ENCODE data around the gene OR2Y1.
"Not testable (repeated sequence)": the region's sequence is repeated elsewhere in the genome, so short reads cannot be mapped to it uniquely, and the experiment has no call there.

OR2Y1 gene

GRCh38 chr5:180740953-180741352 is 1.1 kb upstream of the OR2Y1 start:
- in situ Hi-C loops (cut with HindIII; ENCODE audit: low sequenced_read_pairs), result not testable (repeated sequence)

DNA sequence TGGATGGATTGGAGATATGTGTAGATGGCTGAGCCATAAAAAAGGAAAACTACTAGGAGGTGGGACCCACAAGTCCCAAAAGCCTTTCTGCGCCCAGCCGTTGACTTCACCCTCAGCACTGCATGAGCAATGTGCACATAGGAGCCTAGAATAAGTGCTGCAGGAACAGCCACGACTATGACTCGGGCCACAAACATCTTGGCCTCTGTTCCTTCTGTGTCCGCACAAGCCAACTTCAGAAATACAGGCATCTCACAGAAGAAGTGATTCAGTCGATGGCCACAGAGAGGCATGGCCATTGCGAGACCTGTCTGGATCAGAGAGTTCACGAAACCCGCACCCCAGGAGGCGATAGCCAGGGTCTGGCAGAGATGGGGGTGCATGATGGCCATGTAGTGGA is 587 bp downstream of the OR2Y1 start:
- in situ Hi-C loops (cut with HindIII; ENCODE audit: low sequenced_read_pairs), result no loop called here

GRCh38 chr5:180736536-180736935 is 3.3 kb downstream of the OR2Y1 start:
- in situ Hi-C loops (cut with HindIII; ENCODE audit: low sequenced_read_pairs), result no loop called here

DNA sequence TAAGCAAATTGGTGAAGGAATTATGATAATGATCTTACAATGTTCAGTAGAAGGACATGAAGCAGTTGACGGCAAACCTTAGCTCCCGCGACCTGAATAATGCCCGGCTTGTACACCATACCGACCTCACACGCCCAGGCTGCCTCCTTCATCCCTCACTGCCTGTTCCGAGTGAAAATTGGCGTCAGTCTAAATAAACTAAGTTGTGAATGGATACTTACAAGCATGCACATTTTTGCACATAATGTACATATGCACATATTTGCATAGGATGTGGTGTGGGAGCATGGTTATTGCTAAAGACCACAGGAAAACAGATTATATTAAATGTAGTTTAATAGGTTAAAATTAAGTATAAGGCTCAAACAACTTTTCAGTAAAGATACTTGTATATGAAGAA is 14.9 kb downstream of the OR2Y1 start:
- in situ Hi-C loops (cut with HindIII; ENCODE audit: low sequenced_read_pairs), result no loop called here

DNA sequence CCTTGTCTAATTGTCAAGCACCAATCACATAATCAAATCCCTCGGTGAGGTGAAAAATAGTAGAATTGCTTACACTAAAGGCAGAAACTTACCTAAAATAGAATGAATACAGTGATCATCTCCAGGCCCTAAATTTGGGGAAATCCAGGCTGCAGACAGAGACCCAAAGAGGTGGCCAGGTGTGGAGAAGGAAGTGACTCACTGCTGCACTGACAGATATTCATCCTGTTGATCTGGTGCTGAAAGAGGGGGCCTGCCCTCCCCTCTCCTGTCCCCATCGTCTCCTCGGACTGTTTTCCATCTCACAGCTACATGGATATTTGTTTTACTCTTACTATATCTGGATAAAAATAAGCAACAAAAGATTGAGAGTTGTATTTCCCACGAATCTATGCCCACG is 15.9 kb downstream of the OR2Y1 start:
- in situ Hi-C loops (cut with HindIII; ENCODE audit: low sequenced_read_pairs), result no loop called here

- in situ Hi-C loops (cut with HindIII; ENCODE audit: low sequenced_read_pairs), result no loop called here
Observed at GRCh38 chr5:180720486-180720885, 19.4 kb downstream of the OR2Y1 start.

DNA sequence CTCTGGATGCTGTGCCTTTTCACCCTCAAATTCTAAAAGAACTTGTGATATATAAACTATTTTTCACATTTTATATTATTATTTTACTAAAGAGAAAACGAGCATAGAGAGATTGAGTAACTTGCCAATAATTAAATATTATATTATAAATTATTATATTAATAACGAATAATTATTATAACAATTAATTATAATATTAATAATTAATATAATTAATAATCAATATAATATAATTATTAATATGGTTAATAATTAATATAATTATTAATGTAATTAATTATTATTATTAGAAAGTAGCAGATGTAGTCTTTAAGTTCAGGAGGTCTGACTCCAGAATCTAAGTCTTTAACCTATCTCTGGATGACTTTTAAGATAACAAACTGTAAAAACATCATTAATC is 20.1 kb downstream of the OR2Y1 start:
- in situ Hi-C loops (cut with HindIII; ENCODE audit: low sequenced_read_pairs), result no loop called here

- in situ Hi-C loops (cut with HindIII; ENCODE audit: low sequenced_read_pairs), result no loop called here
Observed at GRCh38 chr5:180718810-180719453, 20.9 kb downstream of the OR2Y1 start.

DNA sequence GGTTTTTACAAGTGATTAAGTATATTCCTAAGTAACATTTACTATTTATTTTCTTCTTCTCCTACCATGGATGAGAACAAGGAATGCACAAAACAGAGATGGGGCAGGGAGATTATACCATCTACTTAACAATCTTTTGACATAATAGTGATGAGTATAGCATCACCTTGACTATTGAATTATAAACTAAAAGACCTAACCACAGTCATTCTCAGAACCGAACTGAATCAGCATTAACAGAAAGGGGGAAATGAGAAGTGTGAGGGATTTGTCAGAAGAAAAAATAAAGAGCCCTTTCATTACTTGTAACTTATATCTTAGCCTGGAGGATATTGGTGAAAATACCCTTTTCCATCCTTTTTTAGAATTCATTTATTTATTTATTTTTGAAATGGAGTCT is 21.9 kb downstream of the OR2Y1 start:
- in situ Hi-C loops (cut with HindIII; ENCODE audit: low sequenced_read_pairs), result no loop called here

- in situ Hi-C loops (cut with HindIII; ENCODE audit: low sequenced_read_pairs), result no loop called here
Observed at GRCh38 chr5:180704362-180704761, 35.5 kb downstream of the OR2Y1 start.

DNA sequence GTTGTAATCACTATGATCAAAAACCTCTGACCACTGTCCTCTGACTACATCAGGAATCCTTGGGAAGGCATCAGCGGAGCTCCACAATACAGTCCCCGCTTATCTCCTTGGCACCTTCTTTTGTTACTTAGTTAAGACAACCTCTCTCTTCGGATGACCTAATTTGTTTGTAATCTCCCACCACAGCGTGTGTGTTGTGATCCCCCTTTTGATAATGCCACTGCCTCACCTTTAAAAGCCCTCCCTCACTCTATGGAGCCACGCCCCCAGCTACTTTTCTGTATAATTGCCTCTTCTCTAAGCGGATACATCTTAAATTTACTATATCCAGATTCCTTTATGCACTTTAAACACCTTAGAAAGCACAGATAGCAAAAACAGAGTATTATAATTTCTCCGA is 35.9 kb downstream of the OR2Y1 start:
- in situ Hi-C loops (cut with HindIII; ENCODE audit: low sequenced_read_pairs), result no loop called here

DNA sequence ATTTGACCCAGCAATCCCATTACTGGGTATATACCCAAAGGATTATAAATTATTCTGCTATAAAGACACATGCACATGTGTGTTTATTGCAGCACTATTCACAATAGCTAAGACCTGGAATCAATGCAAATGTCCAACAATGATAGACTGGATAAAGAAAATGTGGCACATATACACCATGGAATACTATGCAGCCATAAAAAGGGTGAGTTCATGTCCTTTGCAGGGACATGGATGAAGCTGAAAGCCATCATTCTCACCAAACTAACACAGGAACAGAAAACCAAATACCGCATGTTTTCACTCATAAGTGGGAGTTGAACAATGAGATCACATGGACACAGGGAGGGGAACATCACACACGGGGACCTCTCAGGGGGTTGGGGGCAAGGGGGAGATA is 36.5 kb downstream of the OR2Y1 start:
- in situ Hi-C loops (cut with HindIII; ENCODE audit: low sequenced_read_pairs), result not testable (repeated sequence)

DNA sequence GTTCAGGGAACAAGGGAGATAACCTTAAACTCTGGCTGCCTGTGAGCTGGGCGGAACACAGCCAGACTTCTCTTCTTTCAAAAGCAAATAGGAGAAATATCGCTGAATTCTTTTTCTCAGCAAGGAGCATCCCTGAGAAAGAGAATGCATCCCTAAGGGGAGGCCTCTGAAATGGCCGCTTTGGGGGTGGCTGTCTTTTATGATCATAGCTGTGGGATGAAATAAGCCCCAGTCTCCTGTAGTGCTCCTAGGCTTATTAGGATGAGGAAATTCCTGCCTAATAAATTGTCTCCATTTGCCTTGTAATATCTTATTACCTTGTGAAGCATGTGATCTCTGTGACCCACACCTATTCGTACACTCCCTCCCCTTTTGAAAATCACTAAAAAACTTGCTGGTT is 39.4 kb downstream of the OR2Y1 start:
- in situ Hi-C loops (cut with HindIII; ENCODE audit: low sequenced_read_pairs), result not testable (repeated sequence)

DNA sequence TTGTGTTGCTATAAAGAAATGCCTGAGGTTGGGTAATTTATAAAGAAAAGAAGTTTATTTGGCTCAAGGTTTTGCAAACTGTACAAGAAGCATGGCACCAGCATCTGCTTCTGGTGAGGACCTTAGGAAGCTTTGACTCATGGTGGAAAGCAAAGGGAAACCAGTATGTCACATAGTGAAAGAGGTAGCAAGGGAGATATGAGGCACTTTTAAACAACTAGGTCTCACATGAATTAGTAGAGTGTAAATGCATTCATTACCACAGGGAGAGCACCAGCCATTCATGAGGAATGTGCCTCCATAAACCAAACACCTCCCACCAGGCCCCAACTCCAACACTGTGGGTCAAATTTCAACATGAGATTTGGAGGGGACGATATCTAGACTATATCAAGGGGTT is 40.8 kb downstream of the OR2Y1 start:
- in situ Hi-C loops (cut with HindIII; ENCODE audit: low sequenced_read_pairs), result loop anchor here (5.0 kb wide), 1 partner anchor 52 kb away; the partner anchor contains the start of gene FLT4

DNA sequence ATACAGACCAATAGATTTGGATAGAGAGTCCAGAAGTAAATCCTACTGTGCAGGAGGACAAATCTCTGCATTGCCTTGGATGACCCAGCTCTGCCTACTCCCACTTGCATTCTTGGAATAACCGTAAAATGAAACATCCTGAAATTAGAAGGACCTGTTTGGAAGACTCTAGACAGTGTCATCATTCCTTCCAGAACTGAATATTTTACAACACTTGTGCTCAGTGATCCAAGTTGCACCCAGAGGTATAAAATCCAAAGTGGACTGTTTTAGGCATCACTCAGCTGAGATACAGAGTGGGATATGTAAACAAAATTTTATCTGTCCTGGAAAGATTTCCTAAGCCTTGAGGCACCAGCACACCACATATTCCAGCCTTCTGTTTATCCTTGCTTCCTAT is 43.7 kb downstream of the OR2Y1 start:
- in situ Hi-C loops (cut with HindIII; ENCODE audit: low sequenced_read_pairs), result loop anchor here (5.0 kb wide), 1 partner anchor 49 kb away; the partner anchor contains the start of gene FLT4

- in situ Hi-C loops (cut with HindIII; ENCODE audit: low sequenced_read_pairs), result loop anchor here (5.0 kb wide), 1 partner anchor 60 kb away; no protein-coding TSS in a partner anchor
Observed at GRCh38 chr5:180692429-180692828, 47.4 kb downstream of the OR2Y1 start.

- in situ Hi-C loops (cut with HindIII; ENCODE audit: low sequenced_read_pairs), result loop anchor here (5.0 kb wide), 1 partner anchor 61 kb away; no protein-coding TSS in a partner anchor
Observed at GRCh38 chr5:180691046-180691445, 48.8 kb downstream of the OR2Y1 start.

DNA sequence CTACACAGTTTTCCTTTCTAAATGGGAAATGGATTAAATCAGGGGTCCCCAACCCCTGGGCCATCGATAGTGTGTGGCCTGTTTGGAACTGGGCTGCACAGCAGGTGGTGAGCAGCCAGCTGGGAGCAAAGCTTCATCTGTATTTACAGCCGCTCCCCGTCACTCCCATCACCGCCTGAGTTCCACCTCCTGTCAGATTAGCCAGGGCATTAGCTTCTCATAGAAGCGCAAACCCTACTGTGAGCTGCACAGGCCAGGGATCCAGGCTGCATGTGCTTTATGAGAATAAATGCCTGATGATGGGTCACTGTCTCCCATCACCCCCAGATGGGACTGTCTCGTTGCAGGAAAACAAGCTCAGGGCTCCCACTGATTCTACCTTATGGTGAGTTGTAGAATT is 49.3 kb downstream of the OR2Y1 start:
- in situ Hi-C loops (cut with HindIII; ENCODE audit: low sequenced_read_pairs), result loop anchor here (5.0 kb wide), 1 partner anchor 62 kb away; no protein-coding TSS in a partner anchor

DNA sequence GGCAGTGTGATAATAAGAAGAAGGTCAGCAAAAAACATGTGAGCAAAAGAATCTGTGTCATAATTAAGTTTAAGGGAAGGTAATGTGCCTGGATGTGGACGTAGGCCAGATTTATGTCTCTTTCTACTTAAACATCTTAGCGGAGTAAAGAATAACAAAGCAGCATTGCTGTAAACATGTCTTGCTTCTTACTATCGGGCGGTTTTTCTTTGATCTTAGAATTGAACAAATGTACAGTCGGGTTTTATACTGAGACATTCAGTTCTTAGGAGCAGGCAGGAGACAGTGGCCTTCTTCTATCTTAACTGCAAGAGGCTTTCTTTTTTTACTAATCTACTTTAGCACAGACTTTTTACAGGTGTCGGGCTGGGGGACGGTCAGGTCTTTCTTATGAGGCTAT is 50.1 kb downstream of the OR2Y1 start:
- in situ Hi-C loops (cut with HindIII; ENCODE audit: low sequenced_read_pairs), result loop anchor here (5.0 kb wide), 1 partner anchor 63 kb away; no protein-coding TSS in a partner anchor
